H4 (cell line): ENCODE measurements around the gene AVPR2. TPM values are rescaled to one million over a fixed set of nuclear protein-coding genes. Genes with fewer than 3 reads are reported as not detected.

Experiments
- DNase-seq: peaks from one replicate; pipeline ENCODE4 v3.0.0-alpha.2; 2015; ENCODE audit warnings: low spot score
- total RNA-seq: library from RNA; depleted of rRNA; stranded (reverse); fragments of >200 nt; shearing (Covaris generic); gene quantifications from 2 replicates; pipeline ENCODE4 v1.2.3, GENCODE V29; 2014; rRNA removed

The AVPR2 gene
- total RNA-seq: 0.14 and 0.33 TPM in 2 replicates

DNA sequence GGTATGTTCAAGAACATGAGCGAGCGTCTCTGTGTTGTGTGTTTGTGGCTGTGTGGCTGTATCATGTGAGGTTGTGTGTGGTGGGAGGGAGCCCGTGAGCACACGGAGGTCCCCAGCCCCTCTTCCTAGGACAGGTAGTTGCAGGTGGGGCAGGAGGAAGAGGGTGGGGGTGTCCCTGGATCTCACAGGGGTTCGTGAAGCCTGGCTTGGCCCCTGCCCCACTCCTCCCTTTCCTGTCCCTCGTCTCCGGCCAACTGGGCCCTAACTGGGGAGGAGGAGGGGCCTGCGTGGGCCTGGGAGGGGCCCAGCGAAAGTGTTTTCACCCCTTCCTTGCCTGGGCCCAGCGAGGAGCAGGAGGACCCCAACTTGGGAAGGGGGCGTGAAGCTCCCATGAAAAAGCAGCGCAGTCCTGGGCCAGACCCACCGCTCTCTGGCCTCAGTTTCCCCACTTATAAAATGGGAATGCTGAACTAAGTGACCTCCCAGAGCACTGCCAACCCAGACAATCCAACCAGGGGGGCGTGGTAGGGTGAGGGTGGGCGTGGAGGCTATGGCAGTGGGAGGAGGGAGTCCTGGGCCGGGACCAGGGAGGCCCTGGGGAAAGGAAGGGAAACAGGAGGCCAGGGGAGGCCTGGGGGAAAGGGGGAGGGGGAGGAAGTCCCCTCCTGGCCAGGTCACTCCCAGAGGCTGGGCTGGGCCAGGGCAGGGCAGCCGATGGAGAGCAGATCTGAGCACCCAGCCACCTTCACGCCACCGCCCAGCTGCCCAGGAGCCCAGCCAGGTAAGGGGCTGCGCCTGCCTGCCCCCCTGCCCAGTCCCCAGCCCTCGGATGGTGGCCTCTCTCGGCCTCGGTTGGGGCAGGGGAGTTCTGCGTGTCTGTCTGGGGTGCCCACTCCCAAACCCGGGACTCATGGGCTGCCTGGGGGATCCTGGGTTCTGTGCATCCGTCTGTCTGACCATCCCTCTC lies at the start of gene AVPR2:
TSS of gene AVPR2 (plus strand) at position 683 of the 967 bp plus-strand sequence. CDS start 473 bp downstream, outside the sequence.
- no peak for DNase-seq

DNA sequence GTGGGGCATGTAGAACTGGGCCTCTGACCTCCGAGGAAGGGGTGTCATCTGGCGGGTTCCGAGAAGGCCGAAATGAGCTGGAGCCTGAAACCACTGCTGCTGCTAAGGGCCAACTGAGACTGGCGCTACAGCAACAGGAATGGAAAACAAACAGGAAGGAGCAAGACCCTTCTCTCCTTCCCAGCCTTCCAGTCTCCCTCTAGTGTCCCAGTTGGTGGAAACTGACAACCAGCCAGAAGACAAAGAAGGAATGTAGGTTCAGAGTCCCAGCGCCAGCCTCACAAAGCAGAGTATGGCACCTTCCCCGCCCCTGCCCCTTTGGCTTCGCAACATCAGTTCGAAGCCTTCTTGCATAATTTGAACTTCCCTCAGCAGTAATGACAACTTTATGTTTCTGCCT lies 49.8 kb upstream of the AVPR2 start:
- DNase-seq: no peak

DNA sequence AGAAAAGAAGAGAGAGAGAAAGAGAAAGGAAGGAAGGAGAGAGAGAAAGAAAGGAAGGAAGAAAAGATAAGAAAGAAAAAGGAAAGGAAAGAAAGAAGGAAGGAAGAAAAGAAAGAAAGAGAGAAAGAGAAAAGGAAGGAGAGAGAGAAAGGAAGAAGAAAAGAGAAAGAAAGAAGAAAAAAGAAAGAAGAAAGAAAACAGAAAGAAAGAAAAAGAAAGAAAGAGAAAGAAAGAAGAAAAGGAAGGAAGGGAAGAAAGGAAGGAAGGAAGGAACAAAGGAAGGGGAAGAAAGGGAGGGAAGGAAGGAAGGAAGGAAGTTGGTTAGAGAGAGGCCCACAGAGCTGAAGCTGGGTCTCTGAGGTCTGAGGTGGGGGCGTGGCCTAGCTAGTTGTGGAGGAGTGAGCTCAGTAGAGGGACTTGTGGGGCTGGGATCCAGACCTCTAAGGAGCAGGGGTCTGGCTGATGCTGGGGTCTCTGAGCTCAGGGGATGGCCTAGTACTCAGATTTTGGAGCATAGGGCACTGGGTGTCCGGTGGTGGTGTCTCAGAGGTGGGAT lies 47.0 kb upstream of the AVPR2 start:
- no peak for DNase-seq

DNA sequence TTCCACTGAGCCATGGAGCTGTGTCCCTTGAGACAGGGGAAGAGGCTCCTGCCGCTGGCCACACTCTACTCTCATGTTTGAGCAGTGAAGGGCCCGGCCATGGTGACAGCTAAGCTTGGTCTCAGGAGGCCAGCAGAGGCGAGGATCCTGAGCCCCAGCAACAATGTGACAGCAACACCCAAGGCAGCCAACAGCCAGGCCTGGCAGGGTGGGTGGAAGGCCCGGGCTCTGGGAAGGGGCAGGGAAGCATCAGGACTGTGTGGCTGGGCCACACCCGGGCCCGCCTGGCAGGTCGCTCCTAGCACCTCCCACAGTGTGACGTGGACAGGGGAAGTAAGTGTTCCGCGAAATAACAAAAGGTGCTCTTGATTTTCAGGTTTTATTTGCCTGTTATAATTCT lies 43.3 kb upstream of the AVPR2 start:
- DNase-seq: no peak

DNA sequence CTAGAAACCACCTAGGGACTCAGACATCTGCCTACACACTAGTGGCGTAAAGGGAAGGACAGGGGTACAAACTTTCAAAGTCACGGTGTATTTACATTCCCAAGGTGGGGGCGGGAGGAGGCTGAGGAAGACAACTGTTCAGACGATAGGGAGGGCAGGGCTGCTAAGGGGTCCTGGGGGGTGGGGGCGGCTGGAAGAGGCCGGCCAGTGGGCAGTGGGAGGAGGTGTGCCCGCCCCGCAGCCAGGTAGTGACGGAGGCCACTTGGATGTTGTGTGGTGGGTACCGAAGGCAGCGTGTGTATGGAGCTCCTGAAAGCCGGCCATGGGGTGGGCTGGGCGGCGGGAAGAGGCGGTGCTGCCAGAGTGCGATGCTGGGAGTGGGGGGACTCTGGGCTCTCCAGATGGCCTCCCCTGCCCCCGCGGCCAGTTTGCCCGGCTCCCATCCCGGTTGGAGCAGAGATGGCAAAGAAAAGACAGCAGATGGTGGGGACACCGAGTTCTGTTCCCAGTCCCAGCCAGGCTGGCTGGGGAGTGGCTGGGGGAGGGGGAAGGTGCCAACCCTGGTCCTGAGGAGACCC lies 42.7 kb upstream of the AVPR2 start:
- no peak for DNase-seq

DNA sequence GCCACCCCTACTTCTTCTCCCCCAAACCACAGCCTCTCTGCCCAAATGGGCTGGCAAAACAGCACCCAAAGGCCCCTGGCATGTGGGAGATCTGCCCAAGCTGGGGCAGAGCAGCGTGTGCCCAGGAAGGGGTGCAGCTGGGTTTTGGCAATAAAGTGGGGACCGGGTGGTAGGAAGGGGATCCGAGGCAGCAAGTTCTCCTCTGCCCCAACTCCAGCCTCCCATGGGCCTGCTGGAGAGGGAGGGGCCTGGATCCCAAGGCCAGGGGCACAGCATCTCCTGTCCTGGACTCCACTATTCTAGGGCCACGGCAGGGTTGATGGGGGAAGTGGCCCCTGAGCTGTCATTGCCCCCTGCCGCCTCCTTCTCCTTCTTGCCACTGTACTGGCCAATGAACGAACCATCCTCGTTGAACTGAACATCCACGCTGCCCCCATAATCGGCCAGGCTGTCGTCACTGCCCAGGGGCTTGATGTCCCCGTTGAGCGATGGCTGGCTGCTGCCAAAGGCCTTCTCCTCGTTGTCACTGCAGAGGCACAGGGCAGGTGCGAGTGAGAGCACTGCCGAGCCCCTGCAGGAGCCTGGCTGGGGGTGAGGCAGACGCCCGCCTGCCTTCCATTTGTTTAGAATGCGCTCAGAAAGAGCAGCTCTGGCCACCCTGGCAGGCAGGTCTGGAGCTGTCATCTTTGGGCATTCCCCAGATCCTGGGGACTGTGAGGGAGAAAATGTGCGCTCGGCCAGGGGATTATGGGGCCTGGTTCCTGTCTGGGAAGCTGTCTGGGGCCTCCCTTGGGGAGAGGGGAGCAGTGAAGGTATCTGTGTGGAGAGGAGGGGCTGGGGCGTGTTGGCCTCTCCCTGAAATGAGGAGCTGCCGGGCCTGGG lies 41.9 kb upstream of the AVPR2 start:
- no peak for DNase-seq

DNA sequence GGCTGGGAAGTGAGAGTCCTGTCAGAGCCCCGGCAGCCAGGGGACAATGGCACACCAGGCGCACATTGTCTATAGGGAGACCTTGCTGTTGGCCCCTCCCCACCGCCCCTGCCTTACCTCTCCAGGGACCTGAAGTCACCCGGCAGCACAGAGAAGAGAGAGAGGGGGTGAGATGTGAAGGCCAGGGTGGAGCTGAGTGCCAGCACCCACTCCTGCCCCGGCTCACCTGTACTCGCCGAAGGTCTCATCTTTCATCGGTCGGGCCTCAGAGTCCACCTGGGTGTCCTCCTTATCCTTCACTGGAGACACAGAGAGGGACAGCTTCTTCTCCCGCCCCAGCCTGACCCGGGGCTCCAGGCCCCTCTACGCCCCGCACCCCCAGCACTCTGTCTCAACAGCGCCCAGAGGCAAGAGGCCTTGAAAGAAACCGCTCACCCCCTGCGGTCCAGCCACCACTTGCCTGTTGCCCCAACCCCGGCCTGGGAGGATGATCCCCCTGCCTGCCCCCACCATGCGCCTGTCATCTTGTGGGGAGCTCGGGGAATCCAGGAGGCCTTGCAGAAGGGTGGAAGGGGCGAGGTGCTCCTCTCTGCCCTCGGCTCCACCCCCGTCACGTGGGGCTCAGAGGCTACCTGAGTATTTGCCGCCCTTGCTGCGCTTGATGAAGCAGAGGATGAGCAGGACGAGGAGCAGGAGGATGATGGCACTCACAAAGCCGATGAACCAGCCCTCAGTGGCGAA lies 41.1 kb upstream of the AVPR2 start:
- DNase-seq: no peak

DNA sequence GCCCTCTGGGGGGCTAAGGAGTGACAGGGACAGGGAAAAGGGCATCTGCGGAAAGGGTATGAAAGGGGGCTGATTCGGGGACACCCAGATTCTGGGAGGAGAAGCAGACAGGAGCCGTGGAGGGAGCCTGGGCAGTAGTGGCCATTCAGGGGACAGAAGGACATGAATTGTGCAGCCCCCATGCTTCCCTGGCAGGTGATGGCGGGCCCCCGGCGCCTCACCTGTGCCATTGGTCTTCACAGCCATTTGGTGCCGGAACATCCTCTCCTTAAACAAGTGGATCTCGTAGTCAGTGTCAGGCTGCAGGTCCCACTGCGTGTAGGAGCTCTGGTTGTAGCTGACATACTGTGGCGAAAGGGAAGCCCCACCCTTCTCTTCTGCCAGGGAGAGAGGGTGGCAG lies 40.4 kb upstream of the AVPR2 start:
- DNase-seq: no peak

DNA sequence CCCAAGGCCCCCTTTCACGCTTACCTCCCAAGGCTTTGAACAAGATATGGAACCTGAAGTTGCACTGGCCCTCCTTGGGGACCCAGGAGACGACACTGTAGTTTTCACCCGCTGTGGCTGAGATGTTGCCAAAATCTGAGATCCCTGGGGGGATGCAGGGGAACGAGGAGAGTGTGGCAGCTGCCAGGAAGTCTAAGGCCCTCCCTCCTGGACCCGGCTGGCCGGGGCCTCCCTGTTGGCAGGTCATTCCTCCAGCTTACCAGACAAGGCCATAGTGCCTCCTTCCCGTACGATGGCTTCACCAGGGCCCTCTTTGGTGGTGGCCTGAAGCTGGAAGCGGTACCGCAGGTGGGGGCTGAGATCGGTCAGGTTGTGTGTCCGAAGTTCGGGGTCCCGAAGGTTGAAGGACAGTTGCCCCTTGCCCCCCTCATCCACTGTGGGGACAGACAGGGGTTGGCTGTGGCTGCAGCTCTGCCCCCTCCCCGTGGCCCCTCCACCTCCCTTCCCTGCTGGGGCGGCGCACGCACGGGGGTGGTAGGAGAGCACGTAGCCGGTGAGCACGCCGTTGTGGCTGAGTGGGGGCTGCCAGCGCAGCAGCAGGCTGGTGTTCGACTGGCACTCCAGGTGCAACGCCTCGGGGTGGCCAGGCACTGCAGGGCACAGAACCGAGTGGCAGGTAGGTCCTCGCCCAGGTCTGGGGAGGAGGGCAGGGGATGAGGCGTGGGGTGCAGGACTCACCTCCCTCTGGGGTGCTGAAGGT lies 39.7 kb upstream of the AVPR2 start:
- DNase-seq: no peak

DNA sequence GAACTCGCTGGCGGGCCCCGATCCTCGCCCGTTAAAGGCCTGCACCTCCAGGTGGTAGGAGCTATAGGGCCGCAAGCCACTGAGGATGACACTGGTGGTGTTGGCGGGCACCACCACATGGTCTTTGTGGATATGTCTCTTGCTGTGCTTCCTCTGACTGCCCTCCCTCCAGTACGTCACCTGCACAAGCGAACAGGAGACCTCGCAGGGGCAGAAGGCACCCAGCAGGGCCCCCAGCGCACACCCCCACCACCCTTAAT lies 39.2 kb upstream of the AVPR2 start:
- DNase-seq: no peak

DNA sequence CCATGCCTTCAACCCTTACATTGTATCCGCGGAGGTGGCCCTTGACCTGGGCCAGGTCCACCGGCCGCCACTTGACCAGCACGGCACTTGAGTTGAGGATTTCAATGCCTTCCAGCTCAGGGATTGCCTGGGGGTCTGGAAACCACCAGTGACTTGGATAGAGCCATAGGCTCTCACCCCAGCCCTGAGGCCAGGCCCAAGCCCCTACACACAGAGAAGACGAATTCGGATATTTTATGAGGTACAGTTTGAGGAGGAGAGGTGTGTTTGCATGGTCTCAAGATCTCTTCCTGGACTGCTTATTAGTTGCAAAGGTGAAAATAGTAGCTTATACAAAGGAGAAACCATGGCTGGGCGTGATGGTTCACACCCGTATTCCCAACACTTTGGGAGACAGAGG lies 38.8 kb upstream of the AVPR2 start:
- no peak for DNase-seq

DNA sequence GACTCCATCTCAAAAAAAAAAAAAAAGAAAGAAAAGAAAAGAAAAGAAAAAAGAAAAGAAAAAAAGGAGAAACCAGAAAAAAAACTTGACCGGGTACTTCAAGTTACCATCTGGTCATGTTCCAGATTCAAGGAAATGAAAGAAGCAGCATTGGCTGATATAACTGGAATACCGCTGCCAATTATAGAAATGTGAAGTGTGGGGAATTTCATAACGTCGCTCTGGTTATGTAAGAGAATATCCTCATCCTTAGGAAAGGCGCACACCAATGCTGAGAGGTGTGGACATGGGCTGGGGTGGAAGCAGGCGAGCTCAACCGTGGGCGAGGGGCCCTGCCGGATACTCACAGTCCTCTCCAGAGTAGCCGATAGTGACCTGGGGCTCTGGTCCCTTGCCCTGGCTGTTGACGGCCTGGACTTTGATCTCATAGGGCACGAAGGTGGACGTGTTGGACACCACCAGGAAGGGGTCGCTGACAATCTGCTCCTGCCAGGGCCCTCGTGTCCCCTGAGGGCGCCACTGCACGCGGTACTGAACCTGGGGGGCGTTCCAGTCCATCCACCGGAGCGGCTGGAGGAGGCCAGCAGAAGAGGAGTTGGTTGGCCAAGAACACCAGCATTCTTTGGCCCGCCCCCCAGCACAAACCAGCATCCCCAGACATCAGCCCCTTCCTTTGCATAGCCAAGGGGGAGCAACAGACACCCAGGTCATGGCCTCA lies 38.0 kb upstream of the AVPR2 start:
- DNase-seq: no peak

DNA sequence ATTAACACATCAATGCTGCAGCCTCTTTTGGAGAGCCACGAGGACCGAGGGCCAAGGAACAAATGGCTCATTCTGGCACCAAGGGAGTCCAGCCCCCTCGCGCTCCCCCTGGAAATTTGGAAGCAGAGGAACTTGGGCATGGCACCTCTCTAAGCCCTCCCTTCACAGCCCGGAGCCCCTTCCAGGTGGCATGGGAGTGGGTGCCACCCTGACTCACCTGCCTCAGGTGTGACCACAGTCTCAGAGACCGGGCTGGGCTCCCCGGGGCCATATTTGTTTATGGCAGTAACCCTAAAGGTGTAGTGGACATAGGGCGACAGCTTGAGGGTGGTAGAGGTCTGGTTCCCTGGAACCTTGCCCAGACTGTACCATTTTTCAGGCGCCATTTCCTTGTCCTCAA lies 37.3 kb upstream of the AVPR2 start:
- no peak for DNase-seq

DNA sequence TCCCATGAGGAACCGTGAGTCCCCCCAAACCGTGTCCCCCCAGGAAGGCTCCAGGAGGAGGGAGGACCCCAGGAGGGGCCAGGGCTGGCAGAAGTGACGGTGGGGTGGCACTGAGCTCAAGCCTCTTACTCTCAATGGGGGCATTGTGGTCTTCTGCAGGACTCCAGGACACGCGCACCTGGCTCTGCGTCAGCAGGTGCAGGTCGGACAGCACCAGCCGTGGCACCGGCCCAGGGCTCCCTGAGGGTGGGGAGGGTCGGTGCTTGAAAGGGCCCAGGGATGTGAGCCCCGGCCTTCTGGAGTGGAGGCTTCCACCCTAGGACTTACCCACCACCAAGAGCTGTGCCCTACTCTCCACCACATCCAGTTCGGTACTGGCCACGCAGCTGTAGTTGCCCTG lies 36.8 kb upstream of the AVPR2 start:
- no peak for DNase-seq

DNA sequence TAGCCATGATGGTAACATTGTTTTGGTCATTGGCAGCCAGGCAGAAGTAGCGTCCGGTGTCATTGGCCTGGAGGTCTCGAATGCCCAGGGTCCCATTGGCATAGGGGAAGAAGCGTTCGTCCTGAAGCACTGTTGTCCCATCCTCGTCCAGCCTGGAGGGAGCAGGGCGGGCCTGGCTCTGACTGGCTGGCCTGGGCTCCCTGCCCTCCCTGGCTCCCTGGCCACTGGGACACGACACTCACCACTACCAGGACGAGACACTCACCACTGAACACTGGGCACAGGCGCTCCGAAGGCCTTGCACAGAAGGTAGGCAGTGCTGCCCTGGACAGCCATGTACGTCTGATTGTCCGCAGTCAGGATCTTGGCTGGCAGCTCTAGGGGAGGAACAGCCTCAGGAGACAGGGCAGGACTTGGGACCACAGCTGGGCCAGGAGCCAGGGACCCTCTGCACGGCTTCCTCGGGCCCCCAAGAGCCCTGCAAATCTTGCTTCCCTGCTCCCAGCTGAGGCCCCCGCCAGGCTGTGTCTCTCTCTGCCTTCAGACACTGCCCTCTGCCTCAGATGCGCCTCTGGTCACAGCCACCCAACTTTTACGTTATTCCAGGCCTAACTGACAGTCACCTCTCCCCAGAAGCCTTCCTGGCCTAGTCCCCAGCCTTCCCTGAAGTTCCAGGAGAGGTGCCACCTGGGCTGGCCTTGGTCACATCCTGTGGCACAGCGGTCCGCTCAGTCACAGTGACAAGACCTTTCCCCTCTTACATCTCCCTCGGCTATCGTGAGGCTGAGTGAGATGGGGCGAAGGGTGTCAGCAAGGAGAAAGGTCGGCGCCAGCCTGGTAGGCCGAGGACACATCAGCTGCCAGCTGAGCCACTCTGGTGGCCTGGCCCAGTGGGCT lies 35.6 kb upstream of the AVPR2 start:
- no peak for DNase-seq

DNA sequence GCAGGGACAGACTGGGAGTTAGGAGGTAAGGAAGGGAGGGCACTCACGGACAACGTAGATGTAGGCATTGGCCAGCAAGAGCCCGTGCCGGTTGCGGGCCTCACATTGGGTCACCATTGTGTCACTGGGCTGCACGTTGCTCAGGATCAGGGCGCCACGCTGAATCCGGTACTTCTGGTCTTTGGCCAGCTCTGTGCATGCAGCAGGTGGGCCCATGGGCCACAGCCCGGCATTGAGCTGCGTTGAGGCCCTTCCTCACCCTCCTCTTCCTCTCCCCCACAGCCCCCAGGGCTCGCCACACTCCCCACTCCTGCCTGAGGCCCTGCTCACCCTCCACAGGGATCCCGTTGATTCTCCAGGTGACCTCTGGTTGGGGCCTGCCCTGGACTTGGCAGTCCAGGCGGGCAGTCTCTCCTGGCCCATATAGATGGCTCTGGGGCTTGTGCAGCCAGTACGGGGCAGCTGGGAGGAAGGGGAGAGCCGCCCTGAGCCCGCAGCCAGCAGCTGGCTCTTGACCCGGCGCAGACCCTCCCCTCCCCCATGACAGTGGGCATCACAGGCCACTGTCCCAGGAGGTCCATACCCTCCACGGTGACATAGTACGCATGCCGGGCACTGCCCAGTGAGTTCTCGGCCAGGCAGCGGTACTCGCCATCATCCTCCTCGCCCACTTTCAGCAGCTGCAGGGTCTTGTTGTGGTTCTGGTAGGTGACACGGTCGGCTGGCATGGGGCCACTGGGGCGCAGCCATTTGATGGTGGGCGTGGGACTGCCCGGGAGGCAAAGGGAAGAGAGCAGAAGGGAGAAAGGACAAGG lies 34.8 kb upstream of the AVPR2 start:
- DNase-seq: no peak

DNA sequence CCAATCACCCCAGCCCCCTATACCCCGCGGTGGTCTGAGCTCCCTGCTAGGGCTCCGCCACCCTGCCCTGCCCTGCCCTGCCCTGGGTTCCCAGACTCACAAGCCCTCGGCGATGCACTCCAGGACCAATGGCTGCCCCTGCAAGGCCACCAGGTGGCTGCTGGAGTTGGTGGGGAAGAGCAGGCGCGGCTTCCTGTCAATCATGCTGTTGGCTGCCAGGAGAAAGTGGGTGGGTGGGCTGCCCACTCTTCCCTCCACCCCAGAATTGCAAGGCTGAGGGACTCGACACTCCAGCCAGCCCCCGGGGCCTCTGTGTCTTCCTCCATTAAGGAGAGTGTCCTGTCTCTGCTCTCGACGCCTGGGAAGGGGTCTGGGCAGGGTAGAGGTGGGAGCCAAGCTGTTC lies 34.2 kb upstream of the AVPR2 start:
- DNase-seq: no peak

DNA sequence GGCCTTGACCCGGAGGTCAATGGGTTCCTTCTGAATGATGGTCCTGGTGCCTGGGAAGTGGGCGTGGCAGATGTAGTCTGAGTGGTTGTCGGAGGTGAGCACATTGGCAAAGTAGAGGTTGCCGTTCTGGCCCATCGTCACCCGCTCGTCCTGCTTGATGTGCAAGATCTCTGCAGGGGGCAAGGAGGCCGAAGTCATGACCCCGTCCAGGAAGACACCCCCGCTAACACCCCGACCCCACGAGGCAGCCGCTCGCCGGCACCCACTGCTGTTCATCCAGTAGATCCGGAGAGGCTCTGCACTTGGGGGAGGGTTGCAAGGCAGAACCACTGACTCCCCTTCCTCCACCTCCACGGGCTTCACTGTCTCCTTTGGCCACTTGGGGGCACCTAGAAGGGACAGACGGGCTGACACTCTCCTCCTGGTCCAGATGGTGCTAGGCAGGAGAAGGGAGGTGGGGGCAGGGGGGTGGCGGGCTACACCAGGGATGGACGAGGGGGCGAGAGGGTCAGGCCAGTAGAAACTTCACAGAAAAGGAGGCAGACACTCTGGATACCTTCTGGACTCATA lies 33.6 kb upstream of the AVPR2 start:
- DNase-seq: no peak
